Fibroblast of lung (primary cell): Measurements from ENCODE around the gene MRPL52.

ENCODE experiments used
- CTCF ChIP-seq, 2 donors: IDR thresholded peaks in 1 of 2; conservative IDR thresholded peaks in 1 of 2; 1 replicate in 1 of 2; 2 replicates in 1 of 2; pipeline ENCODE4 v1.5.1; 2011 to 2012; ENCODE audit warnings: low read length in 2 of 2, control low read depth in 1 of 2, inconsistent platforms in 1 of 2, low read depth in 1 of 2, mild to moderate bottlenecking in 1 of 2
- EZH2 ChIP-seq: IDR thresholded peaks from 2 replicates; pipeline ENCODE4 v1.5.1; 2012; ENCODE audit warnings: low read length, control low read depth, mild to moderate bottlenecking; ENCODE audit errors: missing control alignments

GRCh38 chr14:22811722-22812121 is 18.0 kb upstream of the MRPL52 start:
- TF ChIP-seq CTCF (conservative IDR thresholded peaks at IDR 0.05 in 1 of 2, IDR thresholded peaks at IDR 0.05 in 1 of 2; ENCODE audit: low read depth in 1 of 2, low read length in 2 of 2) (no peak), EZH2 (no peak)
